IMR-90 (cell line): ENCODE data around the gene CAVIN1. TPM values are rescaled to one million over a fixed set of nuclear protein-coding genes. Genes with fewer than 3 reads are reported as not detected.

Experiments used
- ATAC-seq: fragments of 200-7000 bp; cut with Tn5 transposase; 2 replicates; pipeline ENCODE4 v1.9.1; 2020; ENCODE audit warnings: low read depth, mild to moderate bottlenecking, moderate library complexity
- BruUV-seq: library from RNA; stranded (reverse); fragments of 400-500 nt; replicated peaks from 2 replicates; lab custom pipeline; 2021; lab: Mats Ljungman, UMichigan
- CTCF ChIA-PET: fragments of 300-600 bp; formaldehyde crosslinking; extraction: SDS; loops from one replicate; lab custom pipeline; 2021; ENCODE audit warnings: antibody characterized with exemption; lab: Yijun Ruan, JAX
- POLR2A ChIA-PET: fragments of 300-600 bp; sonication (Branson Sonifier 250); formaldehyde crosslinking; loops from one replicate; lab custom pipeline; 2022; ENCODE audit warnings: antibody characterized with exemption; ENCODE audit not compliant: unreplicated experiment; lab: Charles Lee
- DNase-seq: peaks from one replicate; pipeline ENCODE4 v3.0.0; 2013
- H2AFZ ChIP-seq: replicated peaks from 2 replicates; pipeline ENCODE3; 2013; ENCODE audit warnings: low read length, mild to moderate bottlenecking; ENCODE audit not compliant: poor library complexity
- H2AK5ac ChIP-seq: 2 replicates; pipeline ENCODE4 v1.6.1; 2013; ENCODE audit warnings: low read depth, low read length, inconsistent platforms
- H2AK9ac ChIP-seq: replicated peaks from 2 replicates; pipeline ENCODE3; 2013; ENCODE audit warnings: mild to moderate bottlenecking, low read depth, low read length, moderate library complexity; ENCODE audit not compliant: poor library complexity
- H2BK120ac ChIP-seq: 2 replicates; pipeline ENCODE4 v1.6.1; 2013; ENCODE audit warnings: low read depth, low read length, inconsistent platforms
- H2BK15ac ChIP-seq: 3 replicates; pipeline ENCODE4 v1.6.1; 2013; ENCODE audit warnings: low read depth, low read length, inconsistent platforms
- H2BK20ac ChIP-seq: 2 replicates; pipeline ENCODE4 v1.6.1; 2013; ENCODE audit warnings: low read depth, mild to moderate bottlenecking, inconsistent platforms, low read length, moderate library complexity
- H2BK5ac ChIP-seq: 2 replicates; pipeline ENCODE4 v1.6.1; 2013; ENCODE audit warnings: mild to moderate bottlenecking, low read depth, low read length, inconsistent platforms; ENCODE audit not compliant: poor library complexity, severe bottlenecking
- H3K14ac ChIP-seq: replicated peaks from 2 replicates; pipeline ENCODE4 v1.6.1; 2013; ENCODE audit warnings: low read depth, low read length, inconsistent platforms
- H3K18ac ChIP-seq: 2 replicates; pipeline ENCODE4 v1.6.1; 2013; ENCODE audit warnings: low read depth, low read length, control low read depth
- H3K23ac ChIP-seq: 2 replicates; pipeline ENCODE4 v1.6.1; 2013; ENCODE audit warnings: low read depth, low read length, inconsistent platforms
- H3K27ac ChIP-seq: 2 replicates; pipeline ENCODE4 v1.5.1; 2013; ENCODE audit warnings: mild to moderate bottlenecking, control low read depth, low read length; ENCODE audit not compliant: insufficient read depth
- H3K27me3 ChIP-seq: 2 replicates; pipeline ENCODE4 v1.6.1; 2013; ENCODE audit warnings: low read length; ENCODE audit not compliant: control insufficient read depth, insufficient read depth
- H3K36me3 ChIP-seq: 2 replicates; pipeline ENCODE4 v1.6.1; 2013; ENCODE audit warnings: low read length, mixed read lengths; ENCODE audit not compliant: control insufficient read depth, insufficient read depth
- H3K4ac ChIP-seq: 2 replicates; pipeline ENCODE4 v1.6.1; 2013; ENCODE audit warnings: low read depth, low read length, inconsistent platforms
- H3K4me1 ChIP-seq: 2 replicates; pipeline ENCODE4 v1.6.1; 2013; ENCODE audit warnings: low read length, mixed read lengths; ENCODE audit not compliant: control insufficient read depth, insufficient read depth
- H3K4me2 ChIP-seq: 2 replicates; pipeline ENCODE4 v1.6.1; 2013; ENCODE audit warnings: low read depth, mild to moderate bottlenecking, control low read depth, low read length, moderate library complexity
- H3K4me3 ChIP-seq: 2 replicates; pipeline ENCODE4 v1.5.1; 2013; ENCODE audit warnings: low read depth, mild to moderate bottlenecking, control low read depth, low read length, moderate library complexity; ENCODE audit not compliant: insufficient read depth
- H3K56ac ChIP-seq: 2 replicates; pipeline ENCODE4 v1.6.1; 2013; ENCODE audit warnings: low read length, inconsistent platforms; ENCODE audit not compliant: insufficient read depth; ENCODE audit errors: extremely low read depth
- H3K79me1 ChIP-seq, 2 experiments: 2 replicates each; pipeline ENCODE4 v1.6.1; 2013; ENCODE audit warnings: low read length in 2 of 2, inconsistent platforms in 1 of 2, low read depth in 1 of 2
- H3K9ac ChIP-seq: 2 replicates; pipeline ENCODE4 v1.6.1; 2013; ENCODE audit warnings: low read depth, low read length, control low read depth
- H3K9me1 ChIP-seq: 2 replicates; pipeline ENCODE4 v1.6.1; 2013; ENCODE audit warnings: low read length, inconsistent platforms; ENCODE audit not compliant: insufficient read depth
- H3K9me3 ChIP-seq: 2 replicates; pipeline ENCODE4 v1.6.1; 2013; ENCODE audit warnings: low read length; ENCODE audit not compliant: control insufficient read depth, insufficient read depth
- H4K20me1 ChIP-seq: 2 replicates; pipeline ENCODE4 v1.6.1; 2013; ENCODE audit warnings: low read length, inconsistent platforms; ENCODE audit not compliant: insufficient read depth
- H4K5ac ChIP-seq: 2 replicates; pipeline ENCODE4 v1.6.1; 2013; ENCODE audit warnings: mild to moderate bottlenecking, low read depth, low read length, control low read depth
- H4K8ac ChIP-seq, 2 experiments: 2 replicates each; pipeline ENCODE4 v1.6.1; 2013; ENCODE audit warnings: low read depth in 2 of 2, low read length in 2 of 2, control low read depth in 1 of 2, inconsistent platforms in 1 of 2
- H4K91ac ChIP-seq: 2 replicates; pipeline ENCODE4 v1.6.1; 2013; ENCODE audit warnings: low read depth, low read length, inconsistent platforms; ENCODE audit not compliant: insufficient read depth
- BHLHE40 ChIP-seq: fragments of 150-350 bp; IDR thresholded peaks from 2 replicates; pipeline ENCODE4 v1.6.1; 2016; ENCODE audit warnings: mild to moderate bottlenecking, low read depth, low read length
- CEBPB ChIP-seq: IDR thresholded peaks from 2 replicates; pipeline ENCODE4 v1.6.1; 2012; ENCODE audit warnings: low read depth, low read length, improper control_type of control experiment
- CHD1 ChIP-seq: IDR thresholded peaks from 2 replicates; pipeline ENCODE4 v1.6.1; 2012; ENCODE audit warnings: low read depth, low read length, improper control_type of control experiment
- CTCF ChIP-seq: conservative IDR thresholded peaks from 2 replicates; pipeline ENCODE4 v1.5.1; 2012; ENCODE audit warnings: mild to moderate bottlenecking, low read depth, low read length, improper control_type of control experiment
- ELK1 ChIP-seq: fragments of 150-350 bp; IDR thresholded peaks from 2 replicates; pipeline ENCODE4 v1.6.1; 2016; ENCODE audit warnings: low read depth, mild to moderate bottlenecking, low read length, moderate library complexity, borderline replicate concordance
- FOS ChIP-seq: fragments of 150-350 bp; IDR thresholded peaks from 2 replicates; pipeline ENCODE4 v1.6.1; 2016; ENCODE audit warnings: low read depth, low read length
- MAFK ChIP-seq: IDR thresholded peaks from 2 replicates; pipeline ENCODE4 v1.6.1; 2012; ENCODE audit warnings: low read depth, low read length, improper control_type of control experiment
- MAZ ChIP-seq: IDR thresholded peaks from 2 replicates; pipeline ENCODE4 v1.6.1; 2012; ENCODE audit warnings: low read depth, mild to moderate bottlenecking, low read length, improper control_type of control experiment, moderate library complexity, borderline replicate concordance
- MXI1 ChIP-seq: IDR thresholded peaks from 2 replicates; pipeline ENCODE4 v1.6.1; 2012; ENCODE audit warnings: low read depth, mild to moderate bottlenecking, low read length, moderate library complexity, borderline replicate concordance
- NFE2L2 ChIP-seq: fragments of 150-350 bp; IDR thresholded peaks from 2 replicates; pipeline ENCODE4 v1.6.1; 2016; ENCODE audit warnings: low read depth, mild to moderate bottlenecking, low read length
- POLR2A ChIP-seq: IDR thresholded peaks from 2 replicates; pipeline ENCODE4 v1.6.1; 2012; ENCODE audit warnings: mild to moderate bottlenecking, low read depth, low read length
- RAD21 ChIP-seq: IDR thresholded peaks from 2 replicates; pipeline ENCODE4 v1.6.1; 2012; ENCODE audit warnings: low read length, improper control_type of control experiment
- RCOR1 ChIP-seq: IDR thresholded peaks from 2 replicates; pipeline ENCODE4 v1.6.1; 2012; ENCODE audit warnings: mild to moderate bottlenecking, low read length, improper control_type of control experiment; ENCODE audit not compliant: insufficient replicate concordance
- RFX5 ChIP-seq: IDR thresholded peaks from 2 replicates; pipeline ENCODE4 v1.8.0; 2012; ENCODE audit warnings: low read depth, mild to moderate bottlenecking, low read length, moderate library complexity
- SMC3 ChIP-seq: fragments of 150-350 bp; IDR thresholded peaks from 2 replicates; pipeline ENCODE4 v1.6.1; 2016; ENCODE audit warnings: low read depth, mild to moderate bottlenecking, antibody characterized with exemption, low read length, moderate library complexity
- USF2 ChIP-seq: fragments of 150-350 bp; IDR thresholded peaks from 2 replicates; pipeline ENCODE4 v1.6.1; 2017; ENCODE audit warnings: mild to moderate bottlenecking, antibody characterized with exemption, low read length, low read depth
- dilution Hi-C: fragments of 300-500 bp; cut with HindIII; formaldehyde crosslinking; loops from one replicate; pipeline ENCODE4 v1.14.3; 2018; ENCODE audit warnings: low sequenced_read_pairs; ENCODE audit not compliant: unreplicated experiment
- in situ Hi-C: fragments of 300-500 bp; cut with MboI; formaldehyde crosslinking; loops from 3 replicates; pipeline ENCODE4 v1.14.3; 2019; ENCODE audit warnings: low sequenced_read_pairs, inconsistent platforms, mixed read lengths
- intact Hi-C: fragments of 100-400 bp; cut with micrococcal nuclease; formaldehyde crosslinking; loops from 2 replicates; pipeline ENCODE4 v1.10.0; 2022
- polyA plus RNA-seq, 3 experiments: library from polyadenylated mRNA; depleted of rRNA; stranded (reverse); fragments of >200 nt; gene quantifications; 2 replicates each; pipeline ENCODE4 v1.2.3, GENCODE V29; 2012; ENCODE audit warnings: low replicate concordance in 1 of 3
- total RNA-seq: library from RNA; depleted of rRNA; stranded (reverse); fragments of >200 nt; gene quantifications from 2 replicates; pipeline ENCODE4 v1.2.3, GENCODE V29; 2012

Gene CAVIN1
- total and polyA plus RNA-seq, 2 of the 4 experiments (the other 2 are of a cell fraction): 491 to 556 TPM

- Histone ChIP-seq H2BK20ac (no peak overlapping the region), H3K27ac (no peak overlapping the region), H3K79me1 (peaks cover 21 to 73% of the 10 kb centered on the region in 2 experiments), H2BK15ac (no peak overlapping the region), H3K9me1 (peaks cover 3% of the 10 kb centered on the region), H3K18ac (no peak overlapping the region), H4K20me1 (peaks cover 52% of the 10 kb centered on the region), H2BK5ac (no peak overlapping the region), H3K27me3 (no peaks in the 10 kb centered on the region), H3K4me3 (no peak overlapping the region), H3K9me3 (no peaks in the 10 kb centered on the region), H4K8ac (no peak overlapping the region), H2AK9ac (no peak overlapping the region), H3K9ac (no peak overlapping the region), H2BK120ac (no peak overlapping the region), H2AFZ (no peak overlapping the region), H3K36me3 (peaks cover 1% of the 10 kb centered on the region), H3K56ac (no peak overlapping the region), H3K23ac (no peak overlapping the region), H3K4me2 (no peak overlapping the region), H4K91ac (no peak overlapping the region), H3K4ac (no peak overlapping the region), H3K14ac (no peak overlapping the region), H4K5ac (no peak overlapping the region), H2AK5ac (no peak overlapping the region), H3K4me1 (peaks cover 4% of the 10 kb centered on the region)
- BruUV-seq: no TSS peak
- intact Hi-C loops: no loop called here
- dilution Hi-C loops: no loop called here
- DNase-seq (no peak), ATAC-seq (no peak)
- ChIA-PET CTCF (no interaction called here), POLR2A (no interaction called here)
- in situ Hi-C loops: no loop called here
- no peak for TF ChIP-seq MXI1
- TF ChIP-seq POLR2A: no peak
- no peak for TF ChIP-seq CEBPB
- no peak for TF ChIP-seq NFE2L2
- TF ChIP-seq MAFK: no peak
- TF ChIP-seq RFX5: no peak
- no peak for TF ChIP-seq CTCF
- no peak for TF ChIP-seq USF2
- TF ChIP-seq MAZ: no peak
- TF ChIP-seq FOS: no peak
- TF ChIP-seq RCOR1: no peak
- TF ChIP-seq CHD1: no peak
- TF ChIP-seq ELK1: no peak
- TF ChIP-seq RAD21: no peak
- TF ChIP-seq BHLHE40: no peak
- TF ChIP-seq SMC3: no peak
These were observed 50.9 kb downstream of the CAVIN1 start for GRCh38 chr17:42372142-42372541.
